ENCODE results near the gene ZSCAN10. TPM values are rescaled to one million over a fixed set of nuclear protein-coding genes. Genes with fewer than 3 reads are reported as not detected.
A peak's percentile ranks its signal among the peaks of the same experiment; 100 is the strongest.

Gene ZSCAN10
- polyA plus RNA-seq, 1 donor = 0.66 TPM

- WGBS (ENCODE audit: insufficient coverage, low lambda C conversion rate) = 52% methylated on average over 2 of the region's 27 CpGs
- Histone ChIP-seq H3K4me1 (ENCODE audit: control insufficient read depth, insufficient read depth, low read length) (peaks cover 14% of the 10 kb centered on the region), H3K27me3 (ENCODE audit: control insufficient read depth, insufficient read depth, low read length) (peaks cover 30% of the 10 kb centered on the region), H3K27ac (ENCODE audit: low read length) (no peak overlapping the region), H3K4me3 (ENCODE audit: low read length) (no peak overlapping the region), H3K36me3 (ENCODE audit: control insufficient read depth, insufficient read depth, low read length) (no peaks in the 10 kb centered on the region), H3K9me3 (ENCODE audit: control insufficient read depth, low read depth, low read length) (no peaks in the 10 kb centered on the region)
- DNase-seq = no peak
Measured at GRCh38 chr16:3101841-3102470, 2.9 kb upstream of the ZSCAN10 start.

- H3K4me3 ChIP-seq (ENCODE audit: low read length) = no peak overlapping the region
- H3K27ac ChIP-seq (ENCODE audit: low read length) = no peak overlapping the region
- H3K4me1 ChIP-seq (ENCODE audit: control insufficient read depth, insufficient read depth, low read length) = peaks cover 14% of the 10 kb centered on the region
- H3K9me3 ChIP-seq (ENCODE audit: control insufficient read depth, low read depth, low read length) = no peaks in the 10 kb centered on the region
- peak in 1 of 2 donors; percentile 46 for DNase-seq
- H3K27me3 ChIP-seq (ENCODE audit: control insufficient read depth, insufficient read depth, low read length) = peaks cover 36% of the 10 kb centered on the region
- WGBS (ENCODE audit: insufficient coverage, low lambda C conversion rate) = 0% methylated on average over 1 of the region's 29 CpGs
- H3K36me3 ChIP-seq (ENCODE audit: control insufficient read depth, insufficient read depth, low read length) = no peaks in the 10 kb centered on the region
Measured at GRCh38 chr16:3101018-3101840, 2.1 kb upstream of the ZSCAN10 start.

GRCh38 chr16:3099732-3100499 is 822 bp upstream of the ZSCAN10 start:
- peak; percentile 86 to 88 for DNase-seq
- Histone ChIP-seq H3K27me3 (ENCODE audit: control insufficient read depth, insufficient read depth, low read length) (peaks cover 41% of the 10 kb centered on the region), H3K9me3 (ENCODE audit: control insufficient read depth, low read depth, low read length) (no peaks in the 10 kb centered on the region), H3K4me3 (ENCODE audit: low read length) (no peak overlapping the region), H3K36me3 (ENCODE audit: control insufficient read depth, insufficient read depth, low read length) (no peaks in the 10 kb centered on the region), H3K27ac (ENCODE audit: low read length) (no peak overlapping the region), H3K4me1 (ENCODE audit: control insufficient read depth, insufficient read depth, low read length) (peaks cover 14% of the 10 kb centered on the region)
- WGBS (ENCODE audit: insufficient coverage, low lambda C conversion rate) = no CpG with 5 or more reads among the region's 39 CpGs

GRCh38 chr16:3099395-3099731 is 269 bp upstream of the ZSCAN10 start:
- H3K4me3 ChIP-seq (ENCODE audit: low read length) = no peak overlapping the region
- peaks cover 14% of the 10 kb centered on the region for H3K4me1 ChIP-seq (ENCODE audit: control insufficient read depth, insufficient read depth, low read length)
- no peak for DNase-seq
- no CpG with 5 or more reads among the region's 5 CpGs for WGBS (ENCODE audit: insufficient coverage, low lambda C conversion rate)
- H3K27ac ChIP-seq (ENCODE audit: low read length) = no peak overlapping the region
- H3K27me3 ChIP-seq (ENCODE audit: control insufficient read depth, insufficient read depth, low read length) = peaks cover 41% of the 10 kb centered on the region
- H3K36me3 ChIP-seq (ENCODE audit: control insufficient read depth, insufficient read depth, low read length) = no peaks in the 10 kb centered on the region
- H3K9me3 ChIP-seq (ENCODE audit: control insufficient read depth, low read depth, low read length) = no peaks in the 10 kb centered on the region

- Histone ChIP-seq H3K27ac (ENCODE audit: low read length) (no peak overlapping the region), H3K4me3 (ENCODE audit: low read length) (no peak overlapping the region), H3K9me3 (ENCODE audit: control insufficient read depth, low read depth, low read length) (no peaks in the 10 kb centered on the region), H3K27me3 (ENCODE audit: control insufficient read depth, insufficient read depth, low read length) (peaks cover 41% of the 10 kb centered on the region), H3K36me3 (ENCODE audit: control insufficient read depth, insufficient read depth, low read length) (no peaks in the 10 kb centered on the region), H3K4me1 (ENCODE audit: control insufficient read depth, insufficient read depth, low read length) (peaks cover 14% of the 10 kb centered on the region)
- no CpG with 5 or more reads among the region's 8 CpGs for WGBS (ENCODE audit: insufficient coverage, low lambda C conversion rate)
- DNase-seq = no peak
Measured at GRCh38 chr16:3097266-3097665, 1.8 kb downstream of the ZSCAN10 start.

- WGBS (ENCODE audit: insufficient coverage, low lambda C conversion rate) = no CpG with 5 or more reads among the region's 6 CpGs
- H3K4me1 ChIP-seq (ENCODE audit: control insufficient read depth, insufficient read depth, low read length) = peaks cover 14% of the 10 kb centered on the region
- peaks cover 41% of the 10 kb centered on the region for H3K27me3 ChIP-seq (ENCODE audit: control insufficient read depth, insufficient read depth, low read length)
- no peaks in the 10 kb centered on the region for H3K36me3 ChIP-seq (ENCODE audit: control insufficient read depth, insufficient read depth, low read length)
- H3K4me3 ChIP-seq (ENCODE audit: low read length) = no peak overlapping the region
- no peak overlapping the region for H3K27ac ChIP-seq (ENCODE audit: low read length)
- no peaks in the 10 kb centered on the region for H3K9me3 ChIP-seq (ENCODE audit: control insufficient read depth, low read depth, low read length)
- no peak for DNase-seq
Measured at GRCh38 chr16:3096362-3096761, 2.7 kb downstream of the ZSCAN10 start.

GRCh38 chr16:3095869-3096268 is 3.2 kb downstream of the ZSCAN10 start:
- no CpG with 5 or more reads among the region's 4 CpGs for WGBS (ENCODE audit: insufficient coverage, low lambda C conversion rate)
- no peak overlapping the region for H3K27ac ChIP-seq (ENCODE audit: low read length)
- H3K4me3 ChIP-seq (ENCODE audit: low read length) = no peak overlapping the region
- peaks cover 41% of the 10 kb centered on the region for H3K27me3 ChIP-seq (ENCODE audit: control insufficient read depth, insufficient read depth, low read length)
- H3K4me1 ChIP-seq (ENCODE audit: control insufficient read depth, insufficient read depth, low read length) = peaks cover 10% of the 10 kb centered on the region
- no peaks in the 10 kb centered on the region for H3K36me3 ChIP-seq (ENCODE audit: control insufficient read depth, insufficient read depth, low read length)
- DNase-seq = no peak
- H3K9me3 ChIP-seq (ENCODE audit: control insufficient read depth, low read depth, low read length) = no peaks in the 10 kb centered on the region

- H3K36me3 ChIP-seq (ENCODE audit: control insufficient read depth, insufficient read depth, low read length) = no peaks in the 10 kb centered on the region
- peaks cover 4% of the 10 kb centered on the region for H3K4me1 ChIP-seq (ENCODE audit: control insufficient read depth, insufficient read depth, low read length)
- no CpG with 5 or more reads among the region's 22 CpGs for WGBS (ENCODE audit: insufficient coverage, low lambda C conversion rate)
- no peak overlapping the region for H3K4me3 ChIP-seq (ENCODE audit: low read length)
- H3K27me3 ChIP-seq (ENCODE audit: control insufficient read depth, insufficient read depth, low read length) = peaks cover 36% of the 10 kb centered on the region
- no peak overlapping the region for H3K27ac ChIP-seq (ENCODE audit: low read length)
- no peak for DNase-seq
- H3K9me3 ChIP-seq (ENCODE audit: control insufficient read depth, low read depth, low read length) = peaks cover 6% of the 10 kb centered on the region
Measured at GRCh38 chr16:3094289-3095027, 4.6 kb downstream of the ZSCAN10 start.

- H3K27me3 ChIP-seq (ENCODE audit: control insufficient read depth, insufficient read depth, low read length) = peaks cover 16% of the 10 kb centered on the region
- H3K9me3 ChIP-seq (ENCODE audit: control insufficient read depth, low read depth, low read length) = peaks cover 9% of the 10 kb centered on the region
- DNase-seq = no peak
- no peak overlapping the region for H3K4me3 ChIP-seq (ENCODE audit: low read length)
- no peaks in the 10 kb centered on the region for H3K36me3 ChIP-seq (ENCODE audit: control insufficient read depth, insufficient read depth, low read length)
- no peak overlapping the region for H3K27ac ChIP-seq (ENCODE audit: low read length)
- no CpG with 5 or more reads among the region's 20 CpGs for WGBS (ENCODE audit: insufficient coverage, low lambda C conversion rate)
- H3K4me1 ChIP-seq (ENCODE audit: control insufficient read depth, insufficient read depth, low read length) = peaks cover 7% of the 10 kb centered on the region
Measured at GRCh38 chr16:3092501-3092941, 6.6 kb downstream of the ZSCAN10 start.

- no peak for DNase-seq
- Histone ChIP-seq H3K36me3 (ENCODE audit: control insufficient read depth, insufficient read depth, low read length) (no peaks in the 10 kb centered on the region), H3K27me3 (ENCODE audit: control insufficient read depth, insufficient read depth, low read length) (peaks cover 8% of the 10 kb centered on the region), H3K4me1 (ENCODE audit: control insufficient read depth, insufficient read depth, low read length) (peaks cover 17% of the 10 kb centered on the region), H3K4me3 (ENCODE audit: low read length) (no peak overlapping the region), H3K9me3 (ENCODE audit: control insufficient read depth, low read depth, low read length) (peaks cover 9% of the 10 kb centered on the region), H3K27ac (ENCODE audit: low read length) (no peak overlapping the region)
- no CpG with 5 or more reads among the region's 8 CpGs for WGBS (ENCODE audit: insufficient coverage, low lambda C conversion rate)
Measured at GRCh38 chr16:3091551-3091950, 7.5 kb downstream of the ZSCAN10 start.
